Choroid plexus epithelial cell (primary cell): ENCODE measurements around the gene SAMD4A.

Experiments
- DNase-seq: peaks from one replicate; pipeline ENCODE4 v3.0.0-alpha.2; 2010; ENCODE audit warnings: low read depth
- H3K4me3 ChIP-seq: 2 replicates; pipeline ENCODE4 v1.5.1; 2011; ENCODE audit warnings: low read depth, mild to moderate bottlenecking, control low read depth, low read length, moderate library complexity
- TF ChIP-seq, protein P1 (sequence below): conservative IDR thresholded peaks from 2 replicates; pipeline ENCODE4 v1.5.1; 2011; ENCODE audit warnings: low read depth, mild to moderate bottlenecking, control low read depth, inconsistent platforms, low read length, moderate library complexity

The SAMD4A gene

DNA sequence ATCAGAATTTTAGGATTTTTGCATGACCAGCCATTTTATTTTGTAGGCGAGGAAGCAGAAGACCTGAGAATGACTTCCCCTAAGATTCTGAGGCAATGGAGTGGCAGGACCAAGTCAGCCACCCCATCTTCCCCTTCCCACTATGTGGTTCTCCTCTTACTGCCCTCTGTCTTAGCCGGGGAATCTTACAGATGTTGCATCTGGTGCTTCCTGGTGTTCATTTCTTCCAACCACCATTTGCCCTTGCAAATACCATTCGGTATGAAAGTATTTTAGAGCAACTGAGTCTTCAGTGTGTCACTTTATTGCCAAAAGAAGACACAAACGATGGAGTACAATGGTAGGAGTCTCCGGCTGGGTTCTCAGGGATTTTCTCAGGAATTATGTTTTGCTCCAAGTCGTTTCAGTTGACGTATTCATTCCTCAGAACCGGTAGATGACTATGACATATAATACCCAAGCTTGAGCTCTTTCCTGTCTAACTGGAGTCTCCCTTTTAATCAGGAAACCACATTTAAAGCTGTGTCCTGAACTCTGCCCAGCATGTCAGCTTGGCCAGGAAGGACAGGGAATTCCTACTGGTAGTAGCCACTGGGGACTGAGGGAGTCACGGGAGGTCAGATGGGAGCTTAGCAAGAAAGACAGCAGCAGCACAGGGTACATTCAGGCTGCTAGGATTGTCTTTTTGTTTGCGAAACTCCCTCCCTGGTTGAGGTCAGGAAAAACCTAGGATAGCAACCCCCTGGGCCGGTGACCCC is 87.0 kb downstream of the SAMD4A start:
- TF ChIP-seq, protein P1, sequence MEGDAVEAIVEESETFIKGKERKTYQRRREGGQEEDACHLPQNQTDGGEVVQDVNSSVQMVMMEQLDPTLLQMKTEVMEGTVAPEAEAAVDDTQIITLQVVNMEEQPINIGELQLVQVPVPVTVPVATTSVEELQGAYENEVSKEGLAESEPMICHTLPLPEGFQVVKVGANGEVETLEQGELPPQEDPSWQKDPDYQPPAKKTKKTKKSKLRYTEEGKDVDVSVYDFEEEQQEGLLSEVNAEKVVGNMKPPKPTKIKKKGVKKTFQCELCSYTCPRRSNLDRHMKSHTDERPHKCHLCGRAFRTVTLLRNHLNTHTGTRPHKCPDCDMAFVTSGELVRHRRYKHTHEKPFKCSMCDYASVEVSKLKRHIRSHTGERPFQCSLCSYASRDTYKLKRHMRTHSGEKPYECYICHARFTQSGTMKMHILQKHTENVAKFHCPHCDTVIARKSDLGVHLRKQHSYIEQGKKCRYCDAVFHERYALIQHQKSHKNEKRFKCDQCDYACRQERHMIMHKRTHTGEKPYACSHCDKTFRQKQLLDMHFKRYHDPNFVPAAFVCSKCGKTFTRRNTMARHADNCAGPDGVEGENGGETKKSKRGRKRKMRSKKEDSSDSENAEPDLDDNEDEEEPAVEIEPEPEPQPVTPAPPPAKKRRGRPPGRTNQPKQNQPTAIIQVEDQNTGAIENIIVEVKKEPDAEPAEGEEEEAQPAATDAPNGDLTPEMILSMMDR: peak; percentile 17
- no peak overlapping the region for H3K4me3 ChIP-seq
- DNase-seq: peak; percentile 88

DNA sequence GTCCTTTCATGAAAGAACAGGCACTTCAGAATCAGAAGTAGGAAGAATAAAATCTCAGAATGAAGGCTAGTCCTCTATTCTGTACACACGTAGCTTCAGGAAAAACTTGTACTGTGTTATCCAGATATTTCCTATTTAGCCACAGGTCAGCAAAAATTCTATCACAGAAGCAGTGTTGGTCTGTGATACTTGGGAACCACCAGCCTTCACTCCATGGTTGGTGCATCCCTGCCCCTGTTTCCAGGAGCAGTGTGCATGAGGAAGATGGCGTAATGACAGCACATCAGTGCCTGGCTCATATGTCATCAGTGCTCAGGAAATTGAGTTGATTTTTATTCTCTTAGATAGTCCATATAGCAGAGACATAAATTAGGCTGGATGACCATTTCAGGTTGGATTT is 87.7 kb downstream of the SAMD4A start:
- peak; percentile 36 for DNase-seq
- H3K4me3 ChIP-seq: no peak overlapping the region
- TF ChIP-seq, protein P1: no peak

DNA sequence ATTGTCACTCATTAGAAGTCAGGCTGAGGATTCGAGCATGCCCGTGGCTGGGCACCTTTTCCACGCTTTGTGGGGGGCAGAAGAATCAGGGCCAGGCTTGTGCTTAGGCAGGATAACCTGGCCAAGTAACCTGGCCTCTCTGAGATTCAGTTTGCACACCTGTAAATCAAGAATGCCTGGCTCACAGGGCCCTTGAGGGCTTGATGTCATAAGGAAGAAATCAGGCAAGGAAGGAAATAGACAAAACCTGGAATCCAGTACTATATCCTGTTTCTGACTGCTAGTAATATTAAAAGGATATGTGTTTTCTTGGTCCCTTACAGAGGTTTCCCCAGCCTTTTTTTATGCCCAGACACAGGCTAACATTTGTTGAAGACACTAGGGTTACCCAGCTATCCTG is 91.9 kb downstream of the SAMD4A start:
- H3K4me3 ChIP-seq: no peak overlapping the region
- TF ChIP-seq, protein P1: no peak
- DNase-seq: no peak

DNA sequence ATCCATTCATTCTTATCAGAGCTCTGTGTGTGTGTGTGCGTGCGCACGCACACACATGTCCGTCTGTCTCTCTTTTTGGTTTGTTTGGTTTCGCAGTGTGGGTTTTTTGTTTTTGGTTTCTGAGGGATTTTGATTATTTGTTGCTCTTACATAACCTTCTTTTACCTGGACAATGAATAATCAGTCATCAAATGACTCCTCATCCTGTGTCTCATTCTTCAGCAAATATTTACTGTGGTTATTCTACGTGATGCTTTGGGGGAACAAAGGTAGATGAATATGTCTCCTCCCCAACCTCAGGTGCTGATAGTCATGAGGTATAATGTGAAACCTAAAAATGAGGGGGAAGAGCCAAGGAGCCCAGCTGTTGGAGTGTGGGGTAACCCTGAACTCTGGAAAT is 92.4 kb downstream of the SAMD4A start:
- TF ChIP-seq, protein P1: no peak
- DNase-seq: no peak
- no peak overlapping the region for H3K4me3 ChIP-seq

DNA sequence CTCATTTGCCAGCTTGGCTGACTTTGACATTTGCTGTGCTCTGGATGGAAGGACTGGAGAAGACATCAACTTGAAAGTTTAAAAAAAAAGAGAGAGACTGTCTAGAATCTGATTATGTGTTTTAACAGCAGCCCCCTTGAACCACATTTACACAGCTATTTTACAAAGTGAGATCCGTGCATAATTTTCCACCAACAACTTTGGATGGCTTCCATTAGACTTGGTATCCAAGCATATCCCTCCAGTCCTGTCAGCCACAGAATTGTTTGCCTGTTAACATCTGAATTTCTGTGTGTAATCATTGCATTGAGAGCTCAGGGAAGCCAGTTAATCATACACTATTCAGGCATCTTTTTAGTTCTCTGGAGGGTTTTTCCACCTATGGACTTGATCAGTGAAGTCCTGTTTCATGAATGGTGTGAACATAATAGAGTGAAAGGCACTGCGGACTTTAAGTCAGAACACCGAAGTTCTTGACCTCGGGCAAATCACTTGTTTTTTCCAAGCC is 93.7 kb downstream of the SAMD4A start:
- TF ChIP-seq, protein P1: no peak
- no peak overlapping the region for H3K4me3 ChIP-seq
- no peak for DNase-seq

DNA sequence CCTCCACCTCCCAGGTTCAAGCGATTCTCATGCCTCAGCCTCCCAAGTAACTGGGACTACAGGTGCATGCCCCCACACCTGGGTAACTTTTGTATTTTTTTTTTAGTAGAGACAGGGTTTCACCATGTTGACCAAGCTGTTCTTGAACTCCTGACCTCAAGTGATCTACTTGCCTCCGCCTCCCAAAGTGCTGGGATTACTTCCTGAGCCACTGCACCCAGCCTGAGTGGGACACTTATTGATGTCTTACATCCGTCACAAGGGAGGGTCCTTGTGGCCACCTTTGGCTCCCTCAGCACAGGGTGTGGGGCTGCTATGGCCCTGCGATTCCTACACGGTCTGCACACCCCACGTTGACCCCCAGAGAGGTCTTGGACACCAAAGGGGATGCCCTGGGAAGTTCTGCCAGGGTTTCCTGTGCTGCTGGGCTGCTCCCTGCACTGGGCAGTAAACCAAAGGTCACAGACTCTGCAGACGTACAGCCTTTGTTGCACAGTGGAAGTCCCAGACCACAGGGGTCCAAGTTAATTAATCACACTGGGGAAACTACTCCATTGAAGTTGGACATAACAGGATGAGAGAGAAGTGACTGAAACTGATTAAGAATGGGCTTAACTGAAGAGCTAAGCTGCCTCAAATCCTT is 95.7 kb downstream of the SAMD4A start:
- no peak for DNase-seq

More for the DNA sequence above, 95.7 kb downstream of the SAMD4A start:
- TF ChIP-seq, protein P1: no peak
- no peak overlapping the region for H3K4me3 ChIP-seq
